HepG2 (cell line): ENCODE results near the gene MYO3B. TPM values are rescaled to one million over a fixed set of nuclear protein-coding genes. Genes with fewer than 3 reads are reported as not detected.

Experiments
- ATAC-seq: fragments of 200-7000 bp; cut with Tn5 transposase; 3 replicates; pipeline ENCODE4 v1.9.1; 2020; ENCODE audit warnings: mild to moderate bottlenecking, moderate library complexity
- BruUV-seq: library from RNA; stranded (reverse); fragments of 400-500 nt; replicated peaks from 2 replicates; lab custom pipeline; 2021; lab: Mats Ljungman, UMichigan
- CTCF ChIA-PET: fragments of 300-600 bp; formaldehyde crosslinking; extraction: SDS; loops from one replicate; lab custom pipeline; 2021; ENCODE audit warnings: low total read pairs, inconsistent platforms, low intra/inter-chr PET ratio; lab: Yijun Ruan, JAX
- POLR2A ChIA-PET: fragments of 350-600 bp; sonication (Branson Sonifier 250); formaldehyde crosslinking; loops from one replicate; lab custom pipeline; 2020; ENCODE audit warnings: antibody characterized with exemption, inconsistent platforms; lab: Yijun Ruan, JAX
- DNase-seq: peaks from one replicate; pipeline ENCODE4 v3.0.0-alpha.2; 2015; ENCODE audit warnings: low spot score
- FAIRE-seq: peaks from 3 replicates; lab custom pipeline; 2011; peaks lifted over from hg19 to GRCh38; lab: Jason Lieb, UNC
- H2AFZ ChIP-seq: one replicate; pipeline ENCODE4 v1.6.1; 2011; ENCODE audit warnings: low read length, inconsistent platforms
- H3K27ac ChIP-seq: fragments of 300-600 bp; 3 replicates; pipeline ENCODE4 v1.8.0; 2011; ENCODE audit warnings: mixed run types, mild to moderate bottlenecking, mixed read lengths, low read length, inconsistent platforms; ENCODE audit not compliant: insufficient read depth; ENCODE audit errors: extremely low read length
- H3K27me3 ChIP-seq, 2 experiments: fragments of 200-600 bp in 1 of 2; 2 replicates in 1 of 2; 3 replicates in 1 of 2; pipeline versions ENCODE4 v1.6.0 to v1.8.0; 2011; ENCODE audit warnings: low read length in 2 of 2, mild to moderate bottlenecking in 2 of 2, moderate library complexity in 2 of 2, inconsistent platforms in 1 of 2; ENCODE audit not compliant: insufficient read depth in 2 of 2, control insufficient read depth in 1 of 2
- H3K36me3 ChIP-seq, 2 experiments: fragments of 200-600 bp in 1 of 2; replicated peaks in 1 of 2; 2 replicates in 1 of 2; 3 replicates in 1 of 2; pipeline versions ENCODE4 v1.5.1 to v1.8.0; 2011; ENCODE audit warnings: low read length in 2 of 2, inconsistent platforms in 1 of 2; ENCODE audit not compliant: insufficient read depth in 2 of 2, control insufficient read depth in 1 of 2
- H3K4me1 ChIP-seq: 2 replicates; pipeline ENCODE4 v1.5.1; 2012; ENCODE audit warnings: low read length, inconsistent platforms; ENCODE audit not compliant: insufficient read depth
- H3K4me2 ChIP-seq: 2 replicates; pipeline ENCODE4 v1.6.0; 2011; ENCODE audit warnings: low read depth, low read length, inconsistent platforms
- H3K4me3 ChIP-seq, 3 experiments: fragments of 200-600 bp in 1 of 3; sonication (generic), shearing (Covaris generic) in 1 of 3; replicated peaks in 1 of 3; 2 replicates each; pipeline ENCODE4 v1.5.1; 2011 to 2016; ENCODE audit warnings: low read length in 3 of 3, inconsistent platforms in 2 of 3, low read depth in 2 of 3, mild to moderate bottlenecking in 2 of 3, control low read depth in 1 of 3, mixed read lengths in 1 of 3; ENCODE audit not compliant: insufficient read depth in 1 of 3
- H3K79me2 ChIP-seq: one replicate; pipeline ENCODE4 v1.6.1; 2011; ENCODE audit warnings: low read length, inconsistent platforms; ENCODE audit not compliant: insufficient read depth
- H3K9ac ChIP-seq: 2 replicates; pipeline ENCODE4 v1.6.0; 2011; ENCODE audit warnings: mild to moderate bottlenecking, low read depth, low read length, inconsistent platforms; ENCODE audit not compliant: insufficient read depth
- H3K9me3 ChIP-seq: 2 replicates; pipeline ENCODE4 v1.5.1; 2012; ENCODE audit warnings: mild to moderate bottlenecking, low read length
- H4K20me1 ChIP-seq: 2 replicates; pipeline ENCODE4 v1.6.0; 2011; ENCODE audit warnings: inconsistent platforms, mild to moderate bottlenecking, low read length, moderate library complexity; ENCODE audit not compliant: insufficient read depth
- CTCF ChIP-seq: sonication (generic); formaldehyde crosslinking; IDR thresholded peaks from 2 replicates; pipeline ENCODE4 v1.5.0; 2020; ENCODE audit warnings: mild to moderate bottlenecking, missing genetic modification reagents, moderate library complexity
- GABPA ChIP-seq, 2 experiments: IDR thresholded peaks; 2 replicates each; pipeline ENCODE4 v1.6.1; 2011 to 2016; ENCODE audit warnings: low read depth in 2 of 2, low read length in 1 of 2, missing biosample characterization in 1 of 2, missing genetic modification characterization in 1 of 2
- STAG1 ChIP-seq: sonication (generic); formaldehyde crosslinking; IDR thresholded peaks from 2 replicates; pipeline ENCODE4 v1.4.0; 2020; ENCODE audit warnings: missing genetic modification reagents
- ZNF646 ChIP-seq: sonication (generic); formaldehyde crosslinking; IDR thresholded peaks from 2 replicates; pipeline ENCODE4 v1.9.0; 2021; ENCODE audit warnings: mild to moderate bottlenecking, missing genetic modification reagents
- WGBS: methylation state at CpG from one replicate; pipeline ENCODE4 v1.1.6; 2017; ENCODE audit warnings: low lambda C conversion rate; 5-methylcytosine and 5-hydroxymethylcytosine counted together
- in situ Hi-C: cut with HindIII; loops from 2 replicates; pipeline ENCODE4 v1.10.0; 2017; ENCODE audit warnings: low pct_unique_long_range_greater_than_20kb; ENCODE audit not compliant: extremely low pct_ligation_motif_present
- intact Hi-C: fragments of 100-400 bp; cut with micrococcal nuclease; formaldehyde crosslinking; loops from one replicate; pipeline ENCODE4 v1.10.0; 2022; ENCODE audit not compliant: unreplicated experiment
- polyA plus RNA-seq, 8 experiments: library from polyadenylated mRNA; depleted of rRNA in 3 of 8; stranded (reverse) in 7 of 8; unstranded in 1 of 8; fragments of >200 nt; fragmentation: Illumina TruSeq in 4 of 8; extraction: Trizol in 4 of 8; gene quantifications; 2 replicates each; pipeline versions ENCODE4 v1.2.1 to v1.2.3, GENCODE V29; 2011 to 2016; ENCODE audit warnings: low read depth in 4 of 8, missing spikeins in 1 of 8, mixed read lengths in 1 of 8; ENCODE audit not compliant: insufficient read depth in 1 of 8
- total RNA-seq, 5 experiments: library from RNA; depleted of rRNA; stranded (reverse); fragments of >200 nt; fragmentation: Illumina TruSeq; extraction: Trizol; gene quantifications; 2 replicates each; pipeline ENCODE4 v1.2.3, GENCODE V29; 2016; ENCODE audit warnings: low read depth in 1 of 5

Gene MYO3B
- total and polyA plus RNA-seq, 2 of the 13 experiments (the other 11 are each of a cell fraction or from before 2014, with no cell fraction given): 0.01 TPM; not detected in 1

- peaks cover 10% of the 10 kb centered on the region for H3K4me1 ChIP-seq
- POLR2A ChIA-PET: no interaction called here
- peaks cover 2 to 16% of the 10 kb centered on the region in 2 experiments; a peak in 4 of 5 replicates for H3K27me3 ChIP-seq
- in situ Hi-C loops: no loop called here
- no peaks in the 10 kb centered on the region for H4K20me1 ChIP-seq
- peak; percentile 12 for DNase-seq
- no peaks in the 10 kb centered on the region for H3K9me3 ChIP-seq
- CTCF ChIA-PET: no interaction called here
- WGBS: 35% methylated on average over 7 of the region's 7 CpGs
- intact Hi-C loops: no loop called here
- no peak overlapping the region for H3K4me3 ChIP-seq
- TF ChIP-seq CTCF (CRISPR knock-in tag): peak; percentile 22; the same call in 1 of the 2 replicates
- TF ChIP-seq STAG1: peak; percentile 51
- TF ChIP-seq ZNF646 (CRISPR knock-in tag): no peak
- no peak for TF ChIP-seq GABPA (IDR thresholded peaks at IDR 0.05; ENCODE audit: low read depth, low read length)
- TF ChIP-seq GABPA (CRISPR knock-in tag; IDR thresholded peaks at IDR 0.05; ENCODE audit: low read depth): peak; percentile 30; the same call in 1 of the 2 replicates
- no peaks in the 10 kb centered on the region for H3K79me2 ChIP-seq
- no TSS peak for BruUV-seq
- FAIRE-seq: no peak
- no peak overlapping the region for H3K9ac ChIP-seq
- no peak for ATAC-seq
- no peak overlapping the region for H2AFZ ChIP-seq
- no peak overlapping the region for H3K27ac ChIP-seq
- no peaks in the 10 kb centered on the region for H3K36me3 ChIP-seq
- H3K4me2 ChIP-seq: no peak overlapping the region
Measured at GRCh38 chr2:170576296-170576695, 398.3 kb downstream of the MYO3B start.
